GM19468 (cell line): ENCODE data around the gene SLIT1.

Experiments used
- ATAC-seq: cut with Tn5 transposase; IDR thresholded peaks from one replicate; pipeline ENCODE4 v1.9.1; 2021; ENCODE audit warnings: mild to moderate bottlenecking, moderate library complexity, moderate number of reproducible peaks; ENCODE audit not compliant: unreplicated experiment; ENCODE audit errors: extremely low read depth

SLIT1 gene

GRCh38 chr10:97120370-97120769 is 65.4 kb downstream of the SLIT1 start:
- no peak for ATAC-seq

- no peak for ATAC-seq
Measured at GRCh38 chr10:97119058-97119745, 66.6 kb downstream of the SLIT1 start.

- no peak for ATAC-seq
Measured at GRCh38 chr10:97117372-97117771, 68.4 kb downstream of the SLIT1 start.

- no peak for ATAC-seq
Measured at GRCh38 chr10:97116462-97117162, 69.1 kb downstream of the SLIT1 start.

GRCh38 chr10:97115846-97116245 is 69.9 kb downstream of the SLIT1 start:
- no peak for ATAC-seq

- ATAC-seq, result no peak
Measured at GRCh38 chr10:97111615-97112014, 74.1 kb downstream of the SLIT1 start.

GRCh38 chr10:97109547-97109946 is 76.2 kb downstream of the SLIT1 start:
- no peak for ATAC-seq

GRCh38 chr10:97107551-97107950 is 78.2 kb downstream of the SLIT1 start:
- ATAC-seq, result no peak

- ATAC-seq, result no peak
Measured at GRCh38 chr10:97106207-97106606, 79.6 kb downstream of the SLIT1 start.

- no peak for ATAC-seq
Measured at GRCh38 chr10:97105303-97105702, 80.5 kb downstream of the SLIT1 start.

GRCh38 chr10:97103316-97104080 is 82.3 kb downstream of the SLIT1 start:
- ATAC-seq, result no peak

GRCh38 chr10:97102441-97102840 is 83.3 kb downstream of the SLIT1 start:
- ATAC-seq, result no peak

- no peak for ATAC-seq
Measured at GRCh38 chr10:97101166-97101940, 84.4 kb downstream of the SLIT1 start.

- ATAC-seq, result no peak
Measured at GRCh38 chr10:97100657-97101056, 85.1 kb downstream of the SLIT1 start.

- ATAC-seq, result no peak
Measured at GRCh38 chr10:97099868-97100267, 85.9 kb downstream of the SLIT1 start.

GRCh38 chr10:97099089-97099488 is 86.7 kb downstream of the SLIT1 start:
- ATAC-seq, result no peak

- ATAC-seq, result no peak
Measured at GRCh38 chr10:97097084-97097433, 88.7 kb downstream of the SLIT1 start.

GRCh38 chr10:97096261-97097083 is 89.3 kb downstream of the SLIT1 start:
- ATAC-seq, result no peak

GRCh38 chr10:97095701-97096260 is 90.0 kb downstream of the SLIT1 start:
- no peak for ATAC-seq
